Osteocyte (in vitro differentiated cells): Measurements from ENCODE around the gene CCNI2. TPM values are rescaled to one million over a fixed set of nuclear protein-coding genes. Genes with fewer than 3 reads are reported as not detected.

Experiments
- DNase-seq: peaks from one replicate; pipeline ENCODE4 v3.0.0; 2021; ENCODE audit warnings: mixed read lengths; ENCODE audit not compliant: unreplicated experiment; ENCODE audit errors: extremely low spot score
- H3K27ac Mint-ChIP-seq: one replicate; pipeline ENCODE4 v1.8.0; 2021; ENCODE audit warnings: mild to moderate bottlenecking, mixed read lengths; ENCODE audit not compliant: unreplicated experiment
- H3K27me3 Mint-ChIP-seq: one replicate; pipeline ENCODE4 v1.8.0; 2021; ENCODE audit warnings: mixed read lengths; ENCODE audit not compliant: unreplicated experiment
- H3K36me3 Mint-ChIP-seq: one replicate; pipeline ENCODE4 v1.8.0; 2021; ENCODE audit warnings: mixed read lengths; ENCODE audit not compliant: unreplicated experiment
- H3K4me1 Mint-ChIP-seq: one replicate; pipeline ENCODE4 v1.8.0; 2021; ENCODE audit warnings: mixed read lengths; ENCODE audit not compliant: unreplicated experiment
- H3K4me3 Mint-ChIP-seq: one replicate; pipeline ENCODE4 v1.8.0; 2021; ENCODE audit warnings: mild to moderate bottlenecking, moderate library complexity, mixed read lengths; ENCODE audit not compliant: unreplicated experiment
- H3K9me3 Mint-ChIP-seq: one replicate; pipeline ENCODE4 v1.8.0; 2021; ENCODE audit warnings: mixed read lengths; ENCODE audit not compliant: unreplicated experiment
- total RNA-seq: library from RNA; stranded (reverse); gene quantifications from 2 replicates; pipeline ENCODE4 v1.2.1, GENCODE V29; 2021
- TF ChIP-seq, protein P1 (sequence below): fragments of 200-600 bp; sonication (generic); IDR thresholded peaks from 2 replicates; pipeline ENCODE4 v1.5.0; 2021; ENCODE audit warnings: antibody characterized with exemption, mild to moderate bottlenecking, moderate library complexity

Gene CCNI2
- total RNA-seq, 1 donor from 2014 or later = not detected

- Mint-ChIP-seq H3K36me3 (peaks cover 4% of the 10 kb centered on the region), H3K4me1 (peaks cover 20% of the 10 kb centered on the region), H3K4me3 (no peak overlapping the region), H3K27me3 (peaks cover 12% of the 10 kb centered on the region), H3K27ac (no peak overlapping the region), H3K9me3 (no peaks in the 10 kb centered on the region)
- no peak for DNase-seq
- TF ChIP-seq, protein P1, sequence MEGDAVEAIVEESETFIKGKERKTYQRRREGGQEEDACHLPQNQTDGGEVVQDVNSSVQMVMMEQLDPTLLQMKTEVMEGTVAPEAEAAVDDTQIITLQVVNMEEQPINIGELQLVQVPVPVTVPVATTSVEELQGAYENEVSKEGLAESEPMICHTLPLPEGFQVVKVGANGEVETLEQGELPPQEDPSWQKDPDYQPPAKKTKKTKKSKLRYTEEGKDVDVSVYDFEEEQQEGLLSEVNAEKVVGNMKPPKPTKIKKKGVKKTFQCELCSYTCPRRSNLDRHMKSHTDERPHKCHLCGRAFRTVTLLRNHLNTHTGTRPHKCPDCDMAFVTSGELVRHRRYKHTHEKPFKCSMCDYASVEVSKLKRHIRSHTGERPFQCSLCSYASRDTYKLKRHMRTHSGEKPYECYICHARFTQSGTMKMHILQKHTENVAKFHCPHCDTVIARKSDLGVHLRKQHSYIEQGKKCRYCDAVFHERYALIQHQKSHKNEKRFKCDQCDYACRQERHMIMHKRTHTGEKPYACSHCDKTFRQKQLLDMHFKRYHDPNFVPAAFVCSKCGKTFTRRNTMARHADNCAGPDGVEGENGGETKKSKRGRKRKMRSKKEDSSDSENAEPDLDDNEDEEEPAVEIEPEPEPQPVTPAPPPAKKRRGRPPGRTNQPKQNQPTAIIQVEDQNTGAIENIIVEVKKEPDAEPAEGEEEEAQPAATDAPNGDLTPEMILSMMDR = no peak
Observed at GRCh38 chr5:132750471-132751230, 3.4 kb downstream of the CCNI2 start.

DNA sequence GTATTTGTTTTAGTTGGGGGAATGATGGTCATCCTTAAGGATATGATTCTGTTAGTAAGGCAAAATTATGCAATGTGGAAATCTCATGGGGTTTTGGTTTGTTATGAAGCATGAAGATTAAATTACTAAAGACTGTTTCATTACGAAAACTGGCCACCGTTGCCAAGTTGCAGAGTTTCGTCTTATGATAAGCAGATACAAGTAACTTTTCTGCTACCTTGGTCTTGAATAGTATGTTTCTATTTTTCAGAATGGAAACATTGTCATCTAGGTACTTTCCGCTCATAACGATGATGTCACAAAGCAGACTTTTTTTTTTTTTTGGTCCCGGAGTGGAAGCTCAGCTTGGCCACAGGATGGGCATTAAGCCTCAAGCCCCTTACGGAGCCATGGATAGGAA lies 4.2 kb downstream of the CCNI2 start:
- TF ChIP-seq, protein P1 = no peak
- Mint-ChIP-seq H3K4me3 (no peak overlapping the region), H3K9me3 (no peaks in the 10 kb centered on the region), H3K27ac (no peak overlapping the region), H3K27me3 (peaks cover 5% of the 10 kb centered on the region), H3K36me3 (peaks cover 6% of the 10 kb centered on the region), H3K4me1 (peaks cover 20% of the 10 kb centered on the region)
- no peak for DNase-seq

- peaks cover 5% of the 10 kb centered on the region for H3K27me3 Mint-ChIP-seq
- no peak overlapping the region for H3K27ac Mint-ChIP-seq
- peaks cover 18% of the 10 kb centered on the region for H3K4me1 Mint-ChIP-seq
- TF ChIP-seq, protein P1 = no peak
- DNase-seq = peak; percentile 56
- no peak overlapping the region for H3K4me3 Mint-ChIP-seq
- H3K9me3 Mint-ChIP-seq = no peaks in the 10 kb centered on the region
- H3K36me3 Mint-ChIP-seq = peaks cover 6% of the 10 kb centered on the region
Observed at GRCh38 chr5:132751971-132752580, 4.8 kb downstream of the CCNI2 start.

DNA sequence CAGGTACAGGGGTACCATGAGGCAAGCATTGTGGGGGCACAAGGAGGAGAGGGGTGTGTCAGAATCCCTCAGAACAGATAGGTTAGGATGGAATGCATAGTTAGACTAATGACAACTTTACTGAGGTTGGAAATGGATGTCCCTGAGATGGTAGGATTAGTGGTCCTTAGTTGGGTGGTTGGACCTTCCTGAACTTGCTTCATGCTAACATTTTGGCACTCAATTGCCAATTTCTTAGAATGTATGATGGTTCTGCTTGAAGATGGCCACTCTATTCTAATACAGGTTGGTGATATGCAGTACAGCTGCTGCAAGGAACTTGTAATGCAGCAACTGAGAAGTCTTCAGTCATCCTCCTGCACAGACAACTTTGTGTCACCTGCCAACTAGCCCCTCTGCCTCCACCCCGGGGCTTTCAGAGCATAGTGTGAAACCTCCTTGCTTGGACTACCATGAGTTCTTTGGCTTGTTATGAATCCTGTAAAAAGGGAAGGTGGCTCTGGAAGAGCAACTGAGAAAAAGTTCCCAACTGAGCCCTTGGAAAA lies 5.4 kb downstream of the CCNI2 start:
- Mint-ChIP-seq H3K9me3 (no peaks in the 10 kb centered on the region), H3K4me1 (peaks cover 18% of the 10 kb centered on the region), H3K27me3 (peaks cover 5% of the 10 kb centered on the region), H3K4me3 (no peak overlapping the region), H3K36me3 (peaks cover 8% of the 10 kb centered on the region), H3K27ac (no peak overlapping the region)
- TF ChIP-seq, protein P1 = no peak
- peak; percentile 25 for DNase-seq
